Measurements from ENCODE around the gene HBA2.

GRCh38 chr16:193441-193840, 20.8 kb downstream of the HBA2 start:
- TF ChIP-seq EZH2 (IDR thresholded peaks at IDR 0.05; ENCODE audit: low read depth, unreplicated experiment) (no peak), POLR2AphosphoS5 (IDR thresholded peaks at IDR 0.05; ENCODE audit: low read depth) (no peak), CTCF (conservative IDR thresholded peaks at IDR 0.05; ENCODE audit: low read depth in 2 of 2) (no peak), ETS1 (IDR thresholded peaks at IDR 0.05) (no peak), REST (IDR thresholded peaks at IDR 0.05; ENCODE audit: unreplicated experiment) (no peak), EZH2phosphoT487 (IDR thresholded peaks at IDR 0.05; ENCODE audit: unreplicated experiment) (no peak)
